Right cardiac atrium (tissue), 5 donors: ENCODE results near the gene HSPB9. TPM values are rescaled to one million over a fixed set of nuclear protein-coding genes. Genes with fewer than 3 reads are reported as not detected.

Experiments used
- ATAC-seq, 2 donors: fragments of 200-7000 bp; cut with Tn5 transposase; one replicate each; pipeline versions ENCODE4 v1.8.0 to v1.9.1; 2020; ENCODE audit warnings: moderate library complexity in 2 of 2, mild to moderate bottlenecking in 1 of 2
- DNase-seq, 3 donors: peaks; one replicate each; pipeline ENCODE4 v3.0.0-alpha.2; 2020
- H3K27ac ChIP-seq: one replicate; pipeline ENCODE4 v1.5.1; 2013; ENCODE audit warnings: mild to moderate bottlenecking, low read length, control low read depth, moderate library complexity
- H3K27me3 ChIP-seq: one replicate; pipeline ENCODE4 v1.6.1; 2013; ENCODE audit not compliant: control insufficient read depth, insufficient read depth
- H3K4me1 ChIP-seq: one replicate; pipeline ENCODE4 v1.6.1; 2013; ENCODE audit warnings: low read length; ENCODE audit not compliant: control insufficient read depth, insufficient read depth
- H3K4me3 ChIP-seq: one replicate; pipeline ENCODE4 v1.5.1; 2013; ENCODE audit warnings: low read length, control low read depth
- H3K9me3 ChIP-seq: one replicate; pipeline ENCODE4 v1.6.1; 2013; ENCODE audit warnings: low read length; ENCODE audit not compliant: control insufficient read depth
- WGBS: extraction: QIAGEN DNeasy Blood & Tissue Kit; methylation state at CpG from one replicate; pipeline ENCODE4 v1.1.7; 2013; 5-methylcytosine and 5-hydroxymethylcytosine counted together
- intact Hi-C, 4 donors: fragments of 100-400 bp; cut with DNase I; formaldehyde crosslinking; loops; one replicate each; pipeline versions ENCODE4 v1.11.0 to v1.14.0; 2022 to 2023
- polyA plus RNA-seq: library from polyadenylated mRNA; stranded (reverse); fragments of 200-250 nt; gene quantifications from one replicate; pipeline ENCODE4 v1.2.3, GENCODE V29; 2013
- total RNA-seq, 4 donors: library from RNA; stranded (reverse); fragmentation: NEBNext Ultra II Directional; extraction: Animal tissue kit (Norgen Biotek cat#: 25700); gene quantifications; one replicate each; pipeline ENCODE4 v1.2.1, GENCODE V29; 2021
- donor health status: healthy with polysubstance abuse.
- donor health status: DM: no; HTN: yes; CAD: no.
- donor health status: DM: no; HTN: no; CAD: no.
- donor health status: DM: no; HTN: yes; CAD: no; lungs with severe emphysema.
- donor health status: DM: yes; HTN: yes; CAD: no.

Gene HSPB9
- total and polyA plus RNA-seq, 5 donors, result 0.18 to 0.21 (median 0.20) TPM; not detected in 1

DNA sequence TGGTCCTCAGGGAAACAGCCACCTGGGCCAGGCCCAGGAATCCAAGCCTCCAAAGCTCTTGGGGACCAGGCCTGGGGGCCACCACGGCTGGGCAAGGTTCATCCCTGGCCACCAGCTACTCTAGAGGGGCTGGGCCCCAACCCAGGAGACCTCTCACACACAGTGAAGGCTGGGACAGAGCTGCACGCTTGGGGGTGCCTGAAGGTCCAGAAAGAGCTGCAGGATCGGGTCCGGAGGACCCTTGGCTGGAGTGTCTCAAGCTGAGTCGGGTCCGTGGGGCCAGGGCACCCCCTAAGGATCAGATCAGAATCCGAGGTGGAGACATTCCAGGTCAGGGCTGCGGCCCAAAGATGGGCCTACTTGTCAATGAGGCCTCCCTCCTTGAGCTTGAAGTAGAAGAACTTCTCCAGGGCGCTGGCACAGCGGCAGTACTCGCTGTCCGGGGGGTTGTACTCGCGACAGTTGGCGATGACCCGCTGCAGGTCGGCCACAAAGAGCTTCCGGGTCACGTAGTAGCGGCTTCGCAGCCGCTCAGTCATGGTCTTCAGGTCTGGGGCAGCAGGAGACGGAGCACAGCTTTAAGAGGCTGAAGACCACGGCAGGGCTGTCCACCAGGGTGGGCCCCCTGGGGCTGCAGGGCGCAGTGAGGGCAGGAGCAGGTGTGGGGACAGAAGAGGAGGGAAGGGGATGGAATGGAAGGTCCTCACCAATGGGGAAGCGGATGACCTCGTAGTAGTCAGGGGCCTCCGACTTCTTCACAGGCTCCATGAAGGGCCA is 9.1 kb upstream of the HSPB9 start:
- no peak for ATAC-seq
- Histone ChIP-seq H3K9me3 (no peaks in the 10 kb centered on the region), H3K27me3 (no peaks in the 10 kb centered on the region), H3K4me3 (no peak overlapping the region), H3K27ac (peak overlapping the region; percentile 74), H3K4me1 (no peaks in the 10 kb centered on the region)
- WGBS, result 89% methylated on average over 28 of the region's 28 CpGs
- peak in 1 of 3 donors; percentile 57 for DNase-seq
- intact Hi-C loops, result loop anchor here in 1 of 4 donors (10.0 kb wide), 1 partner anchor 89 kb away; the partner anchor contains the start of gene NKIRAS2

DNA sequence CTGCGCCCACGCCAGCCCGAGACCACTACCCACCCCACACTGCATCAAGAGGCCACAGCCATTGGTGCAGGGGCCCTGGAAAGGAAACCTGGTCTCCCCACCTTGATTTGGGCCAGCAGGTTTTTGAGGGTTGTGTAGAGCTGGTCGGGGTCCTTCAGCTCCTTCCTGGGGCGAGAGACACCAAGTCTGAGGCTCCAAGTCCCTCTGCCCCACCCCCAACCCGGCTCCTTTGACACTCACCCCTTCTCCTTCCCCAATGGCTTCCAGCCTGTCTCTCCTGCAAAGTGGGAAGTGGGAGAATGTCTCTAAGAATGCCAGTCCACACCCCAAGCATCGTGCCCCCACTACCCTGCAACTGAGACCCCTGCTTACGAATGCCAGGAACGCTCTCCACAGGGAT is 8.5 kb upstream of the HSPB9 start:
- H3K4me3 ChIP-seq, result no peak overlapping the region
- no peaks in the 10 kb centered on the region for H3K9me3 ChIP-seq
- no peaks in the 10 kb centered on the region for H3K27me3 ChIP-seq
- no peaks in the 10 kb centered on the region for H3K4me1 ChIP-seq
- whole genome bisulfite sequencing, result 89% methylated on average over 9 of the region's 9 CpGs
- DNase-seq (peak in 1 of 3 donors; percentile 19), ATAC-seq (no peak)
- no peak overlapping the region for H3K27ac ChIP-seq
- intact Hi-C loops, result loop anchor here in 1 of 4 donors (10.0 kb wide), 1 partner anchor 89 kb away; the partner anchor contains the start of gene NKIRAS2

GRCh38 chr17:42116705-42117396 is 5.8 kb upstream of the HSPB9 start:
- no peaks in the 10 kb centered on the region for H3K9me3 ChIP-seq
- H3K4me1 ChIP-seq, result peaks cover 2% of the 10 kb centered on the region
- H3K4me3 ChIP-seq, result no peak overlapping the region
- peak in 1 of 2 donors; percentile 15 for ATAC-seq
- DNase-seq, result peak; percentile 79 to 92 (median 88)
- 33% methylated on average over 18 of the region's 18 CpGs for WGBS
- intact Hi-C loops, result loop anchor here (2.0 to 10.0 kb wide), 5 partner anchors 65 to 155 kb away; partner anchors contain the start of genes KCNH4 (in 1 of the 4) and NKIRAS2 (in 1 of the 4)
- H3K27me3 ChIP-seq, result no peaks in the 10 kb centered on the region
- H3K27ac ChIP-seq, result no peak overlapping the region

DNA sequence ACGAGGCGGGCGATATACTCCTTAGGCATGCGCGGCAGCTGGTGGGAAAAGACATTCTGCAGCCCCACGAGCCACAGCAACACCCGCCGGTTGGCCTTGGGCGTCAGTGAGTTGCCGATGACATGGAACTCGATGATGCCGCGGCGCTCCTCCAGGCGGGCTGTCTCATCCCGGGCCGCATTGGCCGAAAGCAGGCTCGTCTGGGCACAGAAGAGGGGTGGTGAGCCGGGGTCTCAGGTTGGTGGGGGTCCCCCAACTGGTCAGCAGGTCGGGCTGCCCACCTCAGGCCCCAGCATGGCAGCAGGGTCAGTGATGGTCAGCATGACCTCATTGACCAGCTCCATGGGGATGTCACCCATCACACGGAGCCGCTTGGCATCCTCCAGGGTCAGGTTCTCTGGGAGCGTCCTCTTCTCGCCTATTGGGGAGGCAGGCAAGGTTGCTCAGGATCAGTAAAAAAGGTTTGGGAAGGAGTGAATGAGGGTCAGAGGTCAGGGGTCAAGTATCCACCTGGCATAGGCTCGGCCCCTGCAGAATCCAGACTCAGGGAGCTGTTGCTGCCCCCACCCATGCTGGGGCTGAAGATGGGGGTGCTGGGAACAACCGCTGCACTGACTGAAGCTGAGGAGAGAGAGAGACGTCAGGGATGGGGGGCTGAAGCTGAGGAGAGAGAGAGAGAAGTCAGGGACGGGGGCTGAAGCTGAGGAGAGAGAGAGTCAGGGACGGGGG is 5.0 kb upstream of the HSPB9 start:
- DNase-seq (peak in 1 of 3 donors; percentile 69), ATAC-seq (no peak)
- WGBS, result 75% methylated on average over 30 of the region's 30 CpGs
- intact Hi-C loops, result loop anchor here (2.0 to 10.0 kb wide), 5 partner anchors 65 to 155 kb away; partner anchors contain the start of genes KCNH4 (in 1 of the 4) and NKIRAS2 (in 1 of the 4)
- H3K27ac ChIP-seq, result no peak overlapping the region
- H3K27me3 ChIP-seq, result no peaks in the 10 kb centered on the region
- no peak overlapping the region for H3K4me3 ChIP-seq
- peaks cover 2% of the 10 kb centered on the region for H3K4me1 ChIP-seq
- H3K9me3 ChIP-seq, result no peaks in the 10 kb centered on the region

DNA sequence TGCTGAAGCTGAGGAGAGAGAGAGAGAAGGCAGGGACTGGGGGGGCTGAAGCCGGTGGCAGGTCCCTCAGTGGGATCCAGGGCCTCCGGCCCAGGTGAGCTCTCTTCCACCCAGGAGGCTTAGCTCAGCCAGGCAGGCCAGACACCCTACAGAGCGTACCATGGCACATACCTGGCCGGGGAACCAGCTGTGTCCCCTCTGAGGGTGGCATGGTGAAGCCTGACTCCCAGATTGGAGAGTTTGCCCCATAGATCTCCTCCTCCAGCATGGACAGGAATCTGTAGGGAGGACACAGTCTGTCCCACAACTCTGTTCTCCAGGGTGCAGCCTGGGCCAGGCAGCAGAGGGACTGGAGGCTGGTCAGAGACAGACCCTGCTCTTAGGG is 4.5 kb upstream of the HSPB9 start:
- H3K27me3 ChIP-seq, result no peaks in the 10 kb centered on the region
- WGBS, result 92% methylated on average over 4 of the region's 4 CpGs
- peak in 1 of 3 donors; percentile 31 for DNase-seq
- no peak overlapping the region for H3K4me3 ChIP-seq
- intact Hi-C loops, result loop anchor here (5.0 to 10.0 kb wide), 4 partner anchors 64 to 156 kb away; partner anchors contain the start of genes KCNH4 (in 1 of the 4) and NKIRAS2 (in 1 of the 4)
- H3K9me3 ChIP-seq, result no peaks in the 10 kb centered on the region
- H3K27ac ChIP-seq, result no peak overlapping the region
- ATAC-seq, result no peak
- H3K4me1 ChIP-seq, result peaks cover 2% of the 10 kb centered on the region

DNA sequence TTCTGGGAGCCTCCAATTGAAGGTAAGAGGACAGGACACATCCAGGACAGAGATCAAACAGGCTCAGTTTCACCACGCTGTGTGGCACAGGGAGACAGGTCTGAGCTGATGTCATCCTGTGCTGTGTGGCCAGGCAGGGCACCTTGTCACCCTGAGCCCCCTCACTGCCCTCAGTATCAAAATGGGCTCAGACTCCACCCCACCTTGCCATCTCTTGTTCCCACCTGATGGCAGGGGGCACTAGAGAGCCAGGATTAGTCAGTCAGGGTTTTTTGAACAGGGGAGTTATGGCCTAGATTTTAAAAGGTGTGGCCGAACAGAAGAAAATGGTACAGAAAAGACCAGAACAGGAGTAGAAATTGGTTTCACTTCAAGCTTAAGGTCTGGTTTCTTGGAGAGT is 4.1 kb upstream of the HSPB9 start:
- DNase-seq (peak in 1 of 3 donors; percentile 31), ATAC-seq (no peak)
- intact Hi-C loops, result loop anchor here (5.0 to 10.0 kb wide), 4 partner anchors 64 to 156 kb away; partner anchors contain the start of genes KCNH4 (in 1 of the 4) and NKIRAS2 (in 1 of the 4)
- Histone ChIP-seq H3K4me1 (peaks cover 2% of the 10 kb centered on the region), H3K4me3 (no peak overlapping the region), H3K9me3 (no peaks in the 10 kb centered on the region), H3K27me3 (no peaks in the 10 kb centered on the region), H3K27ac (no peak overlapping the region)
- 74% methylated on average over 2 of the region's 2 CpGs for WGBS

- ATAC-seq, result no peak
- Histone ChIP-seq H3K27me3 (no peaks in the 10 kb centered on the region), H3K9me3 (no peaks in the 10 kb centered on the region), H3K27ac (no peak overlapping the region), H3K4me3 (no peak overlapping the region), H3K4me1 (peaks cover 2% of the 10 kb centered on the region)
- 93% methylated on average over 18 of the region's 18 CpGs for WGBS
- DNase-seq, result peak in 2 of 3 donors; percentile 24 to 51
- intact Hi-C loops, result loop anchor here (5.0 to 10.0 kb wide), 4 partner anchors 63 to 157 kb away; partner anchors contain the start of genes KCNH4 (in 1 of the 4) and NKIRAS2 (in 1 of the 4)
These were observed 3.3 kb upstream of the HSPB9 start for GRCh38 chr17:42119301-42119700.

GRCh38 chr17:42120161-42120769 is 2.3 kb upstream of the HSPB9 start:
- Histone ChIP-seq H3K4me1 (peaks cover 2% of the 10 kb centered on the region), H3K4me3 (peak overlapping the region; percentile 89), H3K27ac (no peak overlapping the region), H3K27me3 (no peaks in the 10 kb centered on the region), H3K9me3 (no peaks in the 10 kb centered on the region)
- peak in 1 of 3 donors; percentile 65 for DNase-seq
- peak in 1 of 2 donors; percentile 0 for ATAC-seq
- WGBS, result 39% methylated on average over 7 of the region's 7 CpGs
- intact Hi-C loops, result no loop called here

DNA sequence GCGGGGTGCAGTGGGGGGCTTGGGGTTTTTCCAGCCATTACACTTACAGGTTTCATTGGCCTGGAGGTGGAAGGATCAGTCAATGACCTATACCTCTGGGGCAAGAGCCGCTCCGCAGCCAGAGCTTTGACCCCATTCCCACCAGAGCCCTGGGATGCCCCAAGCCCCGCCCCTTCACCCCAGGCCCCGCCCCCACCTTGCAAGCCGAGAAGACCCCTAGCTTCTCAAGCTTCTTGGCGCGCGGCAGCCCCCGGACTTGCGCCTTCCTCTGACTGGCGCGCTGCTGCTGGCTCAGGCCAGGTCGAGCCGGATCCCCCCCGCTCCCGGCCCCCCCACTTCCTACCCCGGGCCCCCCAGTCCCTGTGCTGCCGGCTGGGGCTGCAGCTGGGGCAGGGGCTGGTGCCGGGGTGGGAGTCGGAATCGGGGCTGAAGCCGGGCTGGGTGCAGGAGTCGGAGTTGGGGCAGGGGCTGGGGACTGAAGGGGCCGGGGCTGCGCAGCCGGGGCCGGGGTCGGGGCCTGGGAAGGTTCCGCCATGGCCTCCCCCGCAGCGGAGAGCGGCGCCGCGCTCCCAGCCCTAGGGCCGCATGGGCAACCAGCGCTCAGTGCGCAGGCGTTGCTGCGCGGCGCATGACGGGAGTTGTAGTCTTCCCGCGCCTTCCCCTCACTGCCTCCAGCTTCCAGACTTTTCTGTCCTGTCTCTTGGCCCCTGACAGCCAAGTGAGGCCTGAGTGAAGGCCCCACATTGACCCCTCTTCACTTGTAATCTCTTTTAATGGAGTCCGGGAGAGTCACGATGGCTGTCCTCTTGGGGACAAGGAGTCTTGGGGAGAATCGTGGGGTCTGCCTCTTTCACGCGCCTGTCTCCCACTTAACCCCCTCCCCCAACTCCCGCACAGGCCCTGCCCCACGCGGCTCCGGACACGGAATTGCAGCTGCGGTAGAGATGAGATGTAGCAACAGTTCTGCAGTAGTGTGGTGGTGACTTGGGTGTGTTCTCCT is 1.5 kb upstream of the HSPB9 start, which contains the start of gene KAT2A:
TSS of gene KAT2A (minus strand) at position 598 of the 1,000 bp plus-strand sequence. CDS start at position 535, 63 bp downstream.
- 7% methylated on average over 57 of the region's 57 CpGs for WGBS
- intact Hi-C loops, result no loop called here
- H3K27ac ChIP-seq, result no peak within 1 kb of the TSS
- peak; percentile 87 to 95 (median 94) for DNase-seq
- H3K4me3 ChIP-seq, result peak within 1 kb of the TSS; percentile 89
- H3K27me3 ChIP-seq, result no peaks in the 10 kb centered on the region
- peak; percentile 91 to 93 for ATAC-seq
- no peaks in the 10 kb centered on the region for H3K9me3 ChIP-seq
- H3K4me1 ChIP-seq, result peaks cover 2% of the 10 kb centered on the region
